ENCODE results near the gene H1-8.
A peak's percentile ranks its signal among the peaks of the same experiment; 100 is the strongest.

The H1-8 gene

GRCh38 chr3:129575233-129575996 is 32.4 kb downstream of the H1-8 start:
- TF ChIP-seq CTCF (IDR thresholded peaks at IDR 0.05; ENCODE audit: insufficient read depth, low read depth, low read length, missing control alignments): no peak
- DNase-seq (ENCODE audit: low read depth): no peak

GRCh38 chr3:129575997-129576384 is 33.0 kb downstream of the H1-8 start:
- TF ChIP-seq CTCF (IDR thresholded peaks at IDR 0.05; ENCODE audit: insufficient read depth, low read depth, low read length, missing control alignments): no peak
- H3K4me3 ChIP-seq (ENCODE audit: low read depth, low read length): no peak overlapping the region
- no peak for DNase-seq (ENCODE audit: low read depth)

More at GRCh38 chr3:129575233-129575996, 32.4 kb downstream of the H1-8 start:
- H3K4me3 ChIP-seq (ENCODE audit: low read depth, low read length): no peak overlapping the region

GRCh38 chr3:129576514-129577352 is 33.8 kb downstream of the H1-8 start:
- no peak overlapping the region for H3K4me3 ChIP-seq (ENCODE audit: low read depth, low read length)
- DNase-seq (ENCODE audit: low read depth): peak; percentile 85
- no peak for TF ChIP-seq CTCF (IDR thresholded peaks at IDR 0.05; ENCODE audit: insufficient read depth, low read depth, low read length, missing control alignments)

- no peak for TF ChIP-seq CTCF (IDR thresholded peaks at IDR 0.05; ENCODE audit: insufficient read depth, low read depth, low read length, missing control alignments)
- no peak for DNase-seq (ENCODE audit: low read depth)
- no peak overlapping the region for H3K4me3 ChIP-seq (ENCODE audit: low read depth, low read length)
Observed at GRCh38 chr3:129577366-129577765, 34.4 kb downstream of the H1-8 start.

- no peak overlapping the region for H3K4me3 ChIP-seq (ENCODE audit: low read depth, low read length)
- TF ChIP-seq CTCF (IDR thresholded peaks at IDR 0.05; ENCODE audit: insufficient read depth, low read depth, low read length, missing control alignments): no peak
- DNase-seq (ENCODE audit: low read depth): peak; percentile 54
Observed at GRCh38 chr3:129577925-129578786, 35.2 kb downstream of the H1-8 start.

GRCh38 chr3:129579991-129580390 is 37.0 kb downstream of the H1-8 start:
- H3K4me3 ChIP-seq (ENCODE audit: low read depth, low read length): no peak overlapping the region
- no peak for TF ChIP-seq CTCF (IDR thresholded peaks at IDR 0.05; ENCODE audit: insufficient read depth, low read depth, low read length, missing control alignments)
- DNase-seq (ENCODE audit: low read depth): no peak

Measured in GM12865 (cell line).